Activated CD4-positive, alpha-beta memory T cell treated with anti-CD3 and anti-CD28 coated beads, Interleukin-2, amount 10 ng/mL, durations not matched to agents 7 days and 5 days (primary cell): ENCODE measurements around the gene NCOA3. TPM values are rescaled to one million over a fixed set of nuclear protein-coding genes. Genes with fewer than 3 reads are reported as not detected.

Source experiments
- CTCF ChIA-PET: fragments of 350-600 bp; sonication (Branson Sonifier 250); formaldehyde crosslinking; loops from one replicate; lab custom pipeline; 2021; ENCODE audit warnings: antibody characterized with exemption, inconsistent platforms; lab: Charles Lee
- POLR2A ChIA-PET: fragments of 350-600 bp; sonication (Branson Sonifier 250); formaldehyde crosslinking; loops from one replicate; lab custom pipeline; 2021; ENCODE audit warnings: antibody characterized with exemption; lab: Charles Lee
- DNase-seq: peaks from one replicate; pipeline ENCODE4 v3.0.0-alpha.2; 2020
- H3K27ac Mint-ChIP-seq: one replicate; pipeline ENCODE4 v1.8.0; 2021; ENCODE audit warnings: mild to moderate bottlenecking, mixed read lengths
- H3K27me3 Mint-ChIP-seq: one replicate; pipeline ENCODE4 v1.8.0; 2021; ENCODE audit warnings: mixed read lengths
- H3K36me3 Mint-ChIP-seq: one replicate; pipeline ENCODE4 v1.8.0; 2021; ENCODE audit warnings: low read depth, mixed read lengths
- H3K4me1 Mint-ChIP-seq: one replicate; pipeline ENCODE4 v1.8.0; 2021; ENCODE audit warnings: mixed read lengths
- H3K4me3 Mint-ChIP-seq: one replicate; pipeline ENCODE4 v1.8.0; 2021; ENCODE audit warnings: mild to moderate bottlenecking, mixed read lengths
- H3K9me3 Mint-ChIP-seq: one replicate; pipeline ENCODE4 v1.8.0; 2021; ENCODE audit warnings: mixed read lengths
- total RNA-seq, 2 experiments: library from RNA; stranded (reverse); gene quantifications; one replicate each; pipeline ENCODE4 v1.2.3, GENCODE V29; 2021

The NCOA3 gene
- total RNA-seq, 2 experiments from 2014 or later, result 81.0 to 83.1 TPM

DNA sequence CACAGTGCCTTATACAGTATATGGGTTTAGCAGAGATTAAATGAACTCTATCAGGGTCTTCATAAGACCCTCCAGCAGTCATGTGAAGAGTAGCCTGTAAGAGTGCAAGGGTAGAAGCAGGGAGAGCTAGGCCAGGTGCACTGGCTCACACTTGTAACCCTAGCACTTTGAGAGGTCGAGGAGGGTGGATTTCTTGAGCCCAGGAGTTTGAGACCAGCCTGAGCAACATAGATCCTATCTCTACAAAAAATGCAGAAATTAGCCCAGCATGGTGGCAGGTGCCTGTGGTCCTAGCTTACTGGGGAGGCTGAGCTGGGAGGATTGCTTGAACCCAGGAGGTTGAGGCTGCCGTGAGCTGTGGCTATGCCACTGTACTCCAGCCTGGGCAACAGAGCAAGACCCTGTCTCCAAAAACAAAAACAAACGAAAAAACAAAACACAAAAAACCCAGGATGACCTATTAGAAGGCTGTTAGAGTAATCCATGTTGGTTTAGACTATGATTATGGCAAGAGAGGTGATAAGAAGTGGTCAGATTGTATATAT is 31.9 kb downstream of the NCOA3 start:
- ChIA-PET POLR2A (no interaction called here), CTCF (no interaction called here)
- Mint-ChIP-seq H3K9me3 (no peaks in the 10 kb centered on the region), H3K27me3 (no peaks in the 10 kb centered on the region), H3K4me3 (no peak overlapping the region), H3K36me3 (peaks cover 50% of the 10 kb centered on the region), H3K4me1 (peaks cover 32% of the 10 kb centered on the region), H3K27ac (peak overlapping the region; percentile 45)
- no peak for DNase-seq

- ChIA-PET CTCF (interaction anchor here (1.0 kb wide), 1 partner anchor 150 kb away, joined by 3 read pairs; no protein-coding TSS in a partner anchor), POLR2A (no interaction called here)
Observed at GRCh38 chr20:47534405-47534804, 32.7 kb downstream of the NCOA3 start.

DNA sequence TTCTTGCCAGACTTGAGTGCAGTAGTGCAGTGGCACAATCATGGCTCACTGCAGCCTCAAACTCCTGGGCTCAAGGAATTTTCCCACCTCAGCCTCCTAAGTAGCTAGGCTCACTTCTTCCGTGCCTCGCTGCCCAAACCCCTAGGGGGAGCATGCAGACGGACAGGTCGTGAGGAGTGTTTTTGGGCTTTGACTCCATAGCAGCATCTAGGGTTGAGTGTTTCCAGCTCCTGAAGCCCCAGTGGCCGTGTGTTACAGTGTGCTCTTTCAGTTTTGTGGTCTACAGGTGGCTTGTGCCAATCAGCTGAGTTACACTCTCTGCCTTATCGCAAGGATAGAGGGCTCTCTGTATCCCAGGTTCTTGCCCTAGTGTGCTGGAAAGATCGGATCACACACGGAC is 33.4 kb downstream of the NCOA3 start:
- H3K4me3 Mint-ChIP-seq, result no peak overlapping the region
- ChIA-PET CTCF (interaction anchor here (0.7 to 1.0 kb wide), 2 partner anchors 22 to 151 kb away, joined by 3 to 4 read pairs; no protein-coding TSS in a partner anchor), POLR2A (no interaction called here)
- DNase-seq, result no peak
- no peaks in the 10 kb centered on the region for H3K9me3 Mint-ChIP-seq
- H3K27ac Mint-ChIP-seq, result no peak overlapping the region
- H3K4me1 Mint-ChIP-seq, result peaks cover 40% of the 10 kb centered on the region
- H3K36me3 Mint-ChIP-seq, result peaks cover 46% of the 10 kb centered on the region
- H3K27me3 Mint-ChIP-seq, result no peaks in the 10 kb centered on the region

More at GRCh38 chr20:47534405-47534804, 32.7 kb downstream of the NCOA3 start:
- Mint-ChIP-seq H3K9me3 (no peaks in the 10 kb centered on the region), H3K27me3 (no peaks in the 10 kb centered on the region), H3K4me1 (peaks cover 38% of the 10 kb centered on the region), H3K36me3 (peaks cover 53% of the 10 kb centered on the region), H3K27ac (no peak overlapping the region), H3K4me3 (no peak overlapping the region)
- DNase-seq, result no peak

GRCh38 chr20:47535994-47536393 is 34.3 kb downstream of the NCOA3 start:
- DNase-seq, result no peak
- Mint-ChIP-seq H3K27me3 (no peaks in the 10 kb centered on the region), H3K4me1 (peaks cover 48% of the 10 kb centered on the region), H3K9me3 (no peaks in the 10 kb centered on the region), H3K36me3 (peaks cover 44% of the 10 kb centered on the region), H3K27ac (no peak overlapping the region), H3K4me3 (no peak overlapping the region)
- CTCF ChIA-PET, result no interaction called here
- POLR2A ChIA-PET, result no interaction called here

GRCh38 chr20:47540443-47541354 is 39.0 kb downstream of the NCOA3 start:
- DNase-seq, result no peak
- Mint-ChIP-seq H3K4me1 (peaks cover 59% of the 10 kb centered on the region), H3K27me3 (no peaks in the 10 kb centered on the region), H3K27ac (no peak overlapping the region), H3K9me3 (no peaks in the 10 kb centered on the region), H3K4me3 (no peak overlapping the region), H3K36me3 (peaks cover 29% of the 10 kb centered on the region)
- POLR2A ChIA-PET, result interaction anchor here (1.5 kb wide), 1 partner anchor 31 kb away, joined by 4 read pairs; no protein-coding TSS in a partner anchor
- CTCF ChIA-PET, result interaction anchor here (1.5 kb wide), 1 partner anchor 157 kb away, joined by 6 read pairs; no protein-coding TSS in a partner anchor

DNA sequence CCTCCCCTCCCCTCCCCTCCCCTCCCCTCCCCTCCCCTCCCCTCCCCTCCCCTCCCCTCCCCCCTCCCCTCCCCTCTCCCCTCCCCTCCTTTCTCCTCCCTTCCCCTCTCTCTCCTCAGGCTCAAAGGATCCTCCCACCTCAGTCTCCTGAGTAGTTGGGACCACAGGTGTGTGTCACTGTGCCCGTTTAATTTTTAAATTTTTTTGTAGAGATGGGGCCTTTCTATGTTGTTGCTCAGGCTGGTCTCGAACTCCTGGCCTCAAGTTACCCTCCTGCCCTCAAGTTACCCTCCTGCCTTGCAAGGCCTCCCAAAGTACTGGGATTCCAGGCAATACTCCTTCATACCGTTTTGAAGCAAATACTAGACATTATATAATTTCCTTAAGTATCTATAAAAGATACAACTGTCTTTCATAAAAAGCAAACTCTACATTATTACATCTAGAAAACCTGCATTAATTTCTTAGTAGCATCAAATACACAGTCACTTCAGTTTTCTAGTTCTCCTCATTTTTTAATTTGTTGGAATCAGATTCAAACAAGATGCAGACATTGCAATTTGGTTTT is 39.8 kb downstream of the NCOA3 start:
- Mint-ChIP-seq H3K36me3 (peaks cover 29% of the 10 kb centered on the region), H3K9me3 (no peaks in the 10 kb centered on the region), H3K27me3 (no peaks in the 10 kb centered on the region), H3K4me1 (peaks cover 64% of the 10 kb centered on the region), H3K27ac (no peak overlapping the region), H3K4me3 (no peak overlapping the region)
- ChIA-PET POLR2A (no interaction called here), CTCF (interaction anchor here (0.6 kb wide), 1 partner anchor 19 kb away, joined by 3 read pairs; no protein-coding TSS in a partner anchor)
- no peak for DNase-seq

- CTCF ChIA-PET, result interaction anchor here (0.6 to 1.0 kb wide), 2 partner anchors 159 to 160 kb away, joined by 3 to 4 read pairs; no protein-coding TSS in a partner anchor
- Mint-ChIP-seq H3K27me3 (no peaks in the 10 kb centered on the region), H3K9me3 (no peaks in the 10 kb centered on the region), H3K36me3 (peaks cover 26% of the 10 kb centered on the region), H3K4me1 (peaks cover 65% of the 10 kb centered on the region), H3K4me3 (no peak overlapping the region), H3K27ac (no peak overlapping the region)
- POLR2A ChIA-PET, result interaction anchor here (0.9 to 1.8 kb wide), 2 partner anchors 40 to 180 kb away, joined by 3 to 4 read pairs; no protein-coding TSS in a partner anchor
- no peak for DNase-seq
Observed at GRCh38 chr20:47543006-47543431, 41.3 kb downstream of the NCOA3 start.

DNA sequence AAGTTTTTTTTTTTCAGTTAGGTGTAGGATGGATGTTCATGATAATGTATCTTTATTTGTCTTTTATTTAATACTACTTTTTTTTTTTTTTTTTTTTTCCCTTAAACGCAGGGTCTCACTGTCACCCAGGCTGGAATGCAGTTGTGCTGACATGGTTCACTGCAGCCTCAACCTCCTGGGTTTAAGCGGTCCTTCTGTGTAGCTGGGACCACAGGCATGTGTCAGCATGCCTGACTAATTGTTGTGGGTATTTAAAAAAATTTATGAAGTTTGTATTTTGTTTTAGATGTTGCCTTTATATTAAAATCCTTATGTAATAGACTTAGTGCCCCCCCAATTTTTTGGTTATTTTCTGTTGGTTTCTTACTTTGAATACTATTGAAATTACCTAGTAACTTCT is 42.6 kb downstream of the NCOA3 start:
- peaks cover 58% of the 10 kb centered on the region for H3K4me1 Mint-ChIP-seq
- no peak overlapping the region for H3K4me3 Mint-ChIP-seq
- peaks cover 23% of the 10 kb centered on the region for H3K36me3 Mint-ChIP-seq
- ChIA-PET CTCF (interaction anchor here (0.6 to 1.4 kb wide), 5 partner anchors 17 to 160 kb away, joined by 3 to 6 read pairs (median 4); no protein-coding TSS in a partner anchor), POLR2A (interaction anchor here (0.9 kb wide), 1 partner anchor 35 kb away, joined by 3 read pairs; no protein-coding TSS in a partner anchor)
- no peak overlapping the region for H3K27ac Mint-ChIP-seq
- H3K9me3 Mint-ChIP-seq, result no peaks in the 10 kb centered on the region
- no peaks in the 10 kb centered on the region for H3K27me3 Mint-ChIP-seq
- no peak for DNase-seq

DNA sequence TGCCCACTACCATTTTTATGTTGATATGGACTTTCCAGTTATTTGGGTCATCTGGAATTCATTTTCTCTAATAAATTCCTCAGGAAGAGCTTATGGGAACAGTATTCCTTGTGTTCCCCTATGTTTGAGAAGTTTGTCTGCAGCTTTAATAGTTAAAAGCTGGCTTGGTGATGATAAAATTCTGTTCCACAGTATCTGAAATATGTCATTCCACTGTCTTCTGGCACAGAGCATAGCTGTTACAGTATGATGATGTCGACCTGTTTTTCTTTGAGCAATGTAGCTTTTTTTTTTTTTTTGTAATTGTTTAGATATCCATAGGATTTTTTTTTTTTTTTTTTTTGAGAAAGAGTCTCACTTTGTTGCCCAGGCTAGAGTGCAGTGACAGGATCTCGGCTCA is 43.2 kb downstream of the NCOA3 start:
- Mint-ChIP-seq H3K27ac (no peak overlapping the region), H3K4me1 (peaks cover 53% of the 10 kb centered on the region), H3K36me3 (peaks cover 27% of the 10 kb centered on the region)

GRCh38 chr20:47545499-47545898 is 43.8 kb downstream of the NCOA3 start:
- DNase-seq, result no peak
- Mint-ChIP-seq H3K27ac (no peak overlapping the region), H3K27me3 (no peaks in the 10 kb centered on the region), H3K4me3 (no peak overlapping the region), H3K36me3 (peaks cover 26% of the 10 kb centered on the region), H3K4me1 (peaks cover 46% of the 10 kb centered on the region), H3K9me3 (no peaks in the 10 kb centered on the region)
- ChIA-PET POLR2A (no interaction called here), CTCF (interaction anchor here (1.1 to 1.4 kb wide), 4 partner anchors 16 to 272 kb away, joined by 3 to 6 read pairs (median 4); no protein-coding TSS in a partner anchor)

More for the DNA sequence above, 43.2 kb downstream of the NCOA3 start:
- Mint-ChIP-seq H3K4me3 (no peak overlapping the region), H3K9me3 (no peaks in the 10 kb centered on the region), H3K27me3 (no peaks in the 10 kb centered on the region)
- CTCF ChIA-PET, result interaction anchor here (0.6 to 1.4 kb wide), 6 partner anchors 16 to 272 kb away, joined by 3 to 6 read pairs (median 4); no protein-coding TSS in a partner anchor
- POLR2A ChIA-PET, result interaction anchor here (0.9 kb wide), 1 partner anchor 36 kb away, joined by 3 read pairs; no protein-coding TSS in a partner anchor
- no peak for DNase-seq

DNA sequence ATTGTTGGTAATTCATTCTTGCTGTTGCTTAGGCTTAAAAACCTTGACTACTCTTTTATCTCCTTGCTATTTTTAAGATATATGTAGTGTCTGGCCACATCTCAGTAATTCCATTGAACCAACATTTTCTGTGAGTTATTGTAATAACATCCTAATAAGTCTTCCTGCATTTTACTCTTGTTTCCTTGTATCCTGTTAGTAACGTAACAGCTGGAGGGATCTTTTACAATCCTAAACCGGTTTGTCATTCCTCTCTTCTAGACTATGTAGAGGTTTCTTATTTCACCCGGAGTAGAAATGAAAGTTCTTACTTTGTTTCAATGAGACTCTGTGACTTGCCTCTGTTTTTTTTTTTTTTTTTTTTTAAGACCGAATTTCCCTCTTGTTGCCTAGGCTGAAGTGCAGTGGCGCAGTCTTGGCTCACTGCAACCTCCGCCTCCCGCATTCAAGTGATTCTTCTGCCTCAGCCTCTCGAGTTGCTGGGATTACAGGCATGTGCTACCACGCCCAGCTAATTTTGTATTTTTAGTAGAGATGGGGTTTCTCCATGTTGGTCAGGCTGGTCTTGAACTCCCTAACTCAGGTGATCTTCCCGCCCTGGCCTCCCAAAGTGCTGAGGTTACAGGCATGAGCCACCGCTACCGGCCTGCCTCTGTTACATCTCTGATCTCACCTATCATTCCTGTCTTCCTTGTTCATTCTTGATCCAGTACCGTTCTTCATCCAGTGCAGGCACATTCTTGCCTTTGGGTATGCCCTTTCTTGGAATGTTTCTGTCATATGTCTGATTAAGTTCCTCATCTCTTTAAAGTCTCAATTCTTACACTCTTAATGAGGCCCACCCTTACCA is 44.7 kb downstream of the NCOA3 start:
- H3K9me3 Mint-ChIP-seq, result no peaks in the 10 kb centered on the region
- no peaks in the 10 kb centered on the region for H3K27me3 Mint-ChIP-seq
- H3K27ac Mint-ChIP-seq, result no peak overlapping the region
- H3K4me3 Mint-ChIP-seq, result no peak overlapping the region
- ChIA-PET CTCF (interaction anchor here (1.1 kb wide), 1 partner anchor 26 kb away, joined by 3 read pairs; no protein-coding TSS in a partner anchor), POLR2A (no interaction called here)
- peaks cover 44% of the 10 kb centered on the region for H3K4me1 Mint-ChIP-seq
- H3K36me3 Mint-ChIP-seq, result peaks cover 29% of the 10 kb centered on the region
- no peak for DNase-seq

- ChIA-PET CTCF (no interaction called here), POLR2A (no interaction called here)
- H3K27me3 Mint-ChIP-seq, result no peaks in the 10 kb centered on the region
- no peak overlapping the region for H3K27ac Mint-ChIP-seq
- no peaks in the 10 kb centered on the region for H3K9me3 Mint-ChIP-seq
- no peak overlapping the region for H3K4me3 Mint-ChIP-seq
- peaks cover 42% of the 10 kb centered on the region for H3K4me1 Mint-ChIP-seq
- no peak for DNase-seq
- peaks cover 29% of the 10 kb centered on the region for H3K36me3 Mint-ChIP-seq
Observed at GRCh38 chr20:47547034-47547387, 45.3 kb downstream of the NCOA3 start.
